ENCODE results near the gene BRPF1.
A peak's percentile ranks its signal among the peaks of the same experiment; 100 is the strongest.

The BRPF1 gene

DNA sequence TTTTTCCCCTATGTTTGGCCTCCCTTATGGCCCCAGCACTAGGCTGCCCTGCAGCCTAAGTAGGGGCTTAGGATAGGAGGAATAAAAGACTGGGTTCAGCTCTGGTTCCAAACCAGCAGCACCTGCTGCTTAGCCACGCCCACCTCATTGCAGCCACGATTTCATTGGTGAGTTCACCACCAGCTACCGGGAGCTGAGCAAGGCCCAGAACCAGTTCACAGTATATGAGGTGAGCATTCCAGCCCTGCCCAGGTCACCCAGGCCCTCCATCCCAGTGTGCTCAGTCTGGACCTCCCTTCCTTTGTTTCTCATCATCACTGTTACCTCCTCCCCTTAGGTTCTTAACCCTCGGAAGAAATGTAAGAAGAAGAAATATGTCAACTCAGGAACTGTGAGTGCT lies 16.4 kb upstream of the BRPF1 start:
- Histone ChIP-seq H3K4me3 (ENCODE audit: low read depth in 1 of 2, low read length in 1 of 2) (no peak overlapping the region), H3K27ac (peak overlapping the region; percentile 9), H3K4me1 (ENCODE audit: control insufficient read depth in 1 of 2, insufficient read depth in 1 of 2, low read depth in 1 of 2, low read length in 1 of 2) (peaks cover 18 to 22% of the 10 kb centered on the region in 2 experiments), H3K36me3 (no peaks in the 10 kb centered on the region), H3K9me3 (no peaks in the 10 kb centered on the region), H3K27me3 (no peaks in the 10 kb centered on the region)
- TF ChIP-seq, protein P1, sequence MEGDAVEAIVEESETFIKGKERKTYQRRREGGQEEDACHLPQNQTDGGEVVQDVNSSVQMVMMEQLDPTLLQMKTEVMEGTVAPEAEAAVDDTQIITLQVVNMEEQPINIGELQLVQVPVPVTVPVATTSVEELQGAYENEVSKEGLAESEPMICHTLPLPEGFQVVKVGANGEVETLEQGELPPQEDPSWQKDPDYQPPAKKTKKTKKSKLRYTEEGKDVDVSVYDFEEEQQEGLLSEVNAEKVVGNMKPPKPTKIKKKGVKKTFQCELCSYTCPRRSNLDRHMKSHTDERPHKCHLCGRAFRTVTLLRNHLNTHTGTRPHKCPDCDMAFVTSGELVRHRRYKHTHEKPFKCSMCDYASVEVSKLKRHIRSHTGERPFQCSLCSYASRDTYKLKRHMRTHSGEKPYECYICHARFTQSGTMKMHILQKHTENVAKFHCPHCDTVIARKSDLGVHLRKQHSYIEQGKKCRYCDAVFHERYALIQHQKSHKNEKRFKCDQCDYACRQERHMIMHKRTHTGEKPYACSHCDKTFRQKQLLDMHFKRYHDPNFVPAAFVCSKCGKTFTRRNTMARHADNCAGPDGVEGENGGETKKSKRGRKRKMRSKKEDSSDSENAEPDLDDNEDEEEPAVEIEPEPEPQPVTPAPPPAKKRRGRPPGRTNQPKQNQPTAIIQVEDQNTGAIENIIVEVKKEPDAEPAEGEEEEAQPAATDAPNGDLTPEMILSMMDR (IDR thresholded peaks at IDR 0.05) = no peak

DNA sequence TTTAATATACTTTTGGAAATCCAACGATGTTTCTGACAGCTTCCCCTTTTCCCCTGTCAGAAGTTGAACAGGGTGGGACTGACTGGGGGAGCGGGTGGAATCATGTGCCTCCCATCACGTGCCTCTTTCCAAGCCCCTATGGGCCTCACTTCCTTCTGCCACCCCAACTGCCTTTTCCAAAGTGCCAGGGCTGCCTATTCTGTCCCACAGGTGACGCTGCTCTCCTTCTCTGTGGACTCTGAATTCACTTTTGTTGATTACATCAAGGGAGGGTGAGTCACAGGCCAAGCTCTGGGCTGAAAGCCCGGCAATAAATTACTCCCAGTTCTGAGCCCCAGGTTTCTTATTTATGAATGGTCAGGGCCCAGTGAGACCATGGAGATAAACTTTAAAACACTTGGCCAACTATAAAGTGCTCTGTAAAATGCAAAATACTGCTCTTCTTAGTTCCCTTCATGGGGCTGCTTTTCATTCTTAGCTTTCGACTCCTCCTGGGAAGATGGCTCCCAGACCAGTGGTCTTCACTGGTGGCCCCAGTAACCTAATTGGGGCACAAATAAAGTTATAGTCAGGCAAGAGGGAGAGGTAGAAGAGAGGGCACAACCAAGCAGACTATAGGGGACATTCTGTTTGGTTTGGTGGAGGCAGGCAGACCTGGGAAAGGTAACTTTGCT lies 15.6 kb upstream of the BRPF1 start:
- no peak overlapping the region for H3K4me3 ChIP-seq (ENCODE audit: low read depth in 1 of 2, low read length in 1 of 2)

DNA sequence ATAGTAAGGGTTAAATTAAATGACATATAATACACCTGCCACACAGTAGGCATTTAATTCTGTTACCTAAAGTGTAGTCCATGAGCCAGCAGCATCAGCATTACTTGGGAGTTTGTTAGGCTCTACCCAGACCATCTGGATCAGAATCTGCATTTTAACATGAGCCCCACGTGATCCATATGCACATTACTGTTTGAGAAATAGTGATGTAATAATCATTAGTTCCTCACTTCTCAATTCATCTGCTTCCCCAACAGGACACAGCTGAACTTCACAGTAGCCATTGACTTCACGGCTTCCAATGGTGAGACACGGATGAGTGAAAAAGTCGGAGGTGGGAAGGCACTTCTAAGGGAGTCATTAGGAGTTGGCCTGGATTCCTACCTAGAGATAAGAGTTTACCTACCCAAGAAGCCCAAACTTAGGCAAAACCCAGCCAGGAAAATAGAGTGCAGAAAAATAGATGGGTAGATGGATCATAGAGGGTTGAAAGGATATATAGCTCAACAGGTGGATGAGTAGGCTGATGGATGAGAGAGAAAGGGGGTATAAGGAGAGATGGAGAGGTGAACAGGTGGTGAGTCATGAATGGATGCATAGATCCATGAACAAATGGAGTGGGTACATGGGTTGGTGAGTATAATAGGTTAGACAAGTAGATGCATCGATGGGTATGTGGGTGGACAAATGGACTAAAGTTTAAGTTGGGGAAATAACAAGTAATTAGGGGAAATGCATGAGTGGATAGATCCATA lies 14.6 kb upstream of the BRPF1 start:
- H3K4me1 ChIP-seq (ENCODE audit: control insufficient read depth in 1 of 2, insufficient read depth in 1 of 2, low read depth in 1 of 2, low read length in 1 of 2) = peaks cover 23 to 28% of the 10 kb centered on the region in 2 experiments
- no peaks in the 10 kb centered on the region for H3K36me3 ChIP-seq
- H3K9me3 ChIP-seq = no peaks in the 10 kb centered on the region
- H3K27ac ChIP-seq = no peak overlapping the region
- no peak overlapping the region for H3K4me3 ChIP-seq (ENCODE audit: low read depth in 1 of 2, low read length in 1 of 2)
- TF ChIP-seq, protein P1 (IDR thresholded peaks at IDR 0.05) = no peak
- no peaks in the 10 kb centered on the region for H3K27me3 ChIP-seq

More for the DNA sequence above, 15.6 kb upstream of the BRPF1 start:
- no peaks in the 10 kb centered on the region for H3K36me3 ChIP-seq
- no peaks in the 10 kb centered on the region for H3K9me3 ChIP-seq
- H3K27ac ChIP-seq = no peak overlapping the region
- H3K4me1 ChIP-seq (ENCODE audit: control insufficient read depth in 1 of 2, insufficient read depth in 1 of 2, low read depth in 1 of 2, low read length in 1 of 2) = peaks cover 18 to 22% of the 10 kb centered on the region in 2 experiments
- no peaks in the 10 kb centered on the region for H3K27me3 ChIP-seq
- TF ChIP-seq, protein P1 (IDR thresholded peaks at IDR 0.05) = no peak

DNA sequence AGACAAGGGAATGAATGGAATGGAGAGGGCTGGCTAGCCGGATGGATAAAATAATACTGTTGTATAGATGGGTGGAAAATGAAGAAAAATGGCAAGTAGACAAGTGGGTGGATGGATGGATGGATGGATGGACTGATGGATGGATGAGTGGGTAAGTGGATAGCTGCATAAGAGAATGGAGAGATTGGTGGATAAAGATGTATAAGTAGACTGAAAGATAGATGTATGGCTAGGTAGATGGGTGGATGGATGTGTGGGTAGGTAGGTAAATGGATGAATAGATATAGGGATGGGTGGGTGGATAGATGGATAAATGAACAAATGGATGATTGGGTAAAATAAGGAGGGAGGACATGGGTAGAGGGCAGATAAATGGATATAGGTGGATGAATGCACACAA lies 14.0 kb upstream of the BRPF1 start:
- Histone ChIP-seq H3K4me3 (ENCODE audit: low read depth in 1 of 2, low read length in 1 of 2) (no peak overlapping the region), H3K4me1 (ENCODE audit: control insufficient read depth in 1 of 2, insufficient read depth in 1 of 2, low read depth in 1 of 2, low read length in 1 of 2) (peaks cover 24 to 28% of the 10 kb centered on the region in 2 experiments), H3K9me3 (no peaks in the 10 kb centered on the region), H3K27ac (no peak overlapping the region), H3K27me3 (no peaks in the 10 kb centered on the region), H3K36me3 (no peaks in the 10 kb centered on the region)
- TF ChIP-seq, protein P1 (IDR thresholded peaks at IDR 0.05) = no peak

DNA sequence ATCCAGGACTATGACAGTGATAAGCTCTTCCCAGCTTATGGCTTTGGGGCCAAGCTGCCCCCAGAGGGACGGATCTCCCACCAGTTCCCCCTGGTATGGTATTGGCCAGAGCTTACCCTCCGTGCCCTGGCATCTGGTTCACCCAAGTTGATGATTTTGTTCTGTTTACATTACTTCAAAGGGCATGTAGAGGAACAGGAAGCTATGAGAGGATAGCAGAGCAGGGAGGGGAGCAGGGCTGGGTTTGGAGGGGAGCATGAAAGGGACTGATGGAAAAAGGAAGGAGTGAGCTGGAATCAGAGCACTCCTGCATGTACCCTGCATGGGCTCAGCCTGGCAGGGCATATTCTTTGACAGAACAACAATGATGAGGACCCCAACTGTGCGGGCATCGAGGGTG lies 13.4 kb upstream of the BRPF1 start:
- Histone ChIP-seq H3K4me3 (ENCODE audit: low read depth in 1 of 2, low read length in 1 of 2) (no peak overlapping the region), H3K27me3 (no peaks in the 10 kb centered on the region), H3K27ac (no peak overlapping the region), H3K9me3 (no peaks in the 10 kb centered on the region), H3K36me3 (no peaks in the 10 kb centered on the region), H3K4me1 (ENCODE audit: control insufficient read depth in 1 of 2, insufficient read depth in 1 of 2, low read depth in 1 of 2, low read length in 1 of 2) (peaks cover 24 to 28% of the 10 kb centered on the region in 2 experiments)
- TF ChIP-seq, protein P1 (IDR thresholded peaks at IDR 0.05) = no peak

Measured in neutrophil (primary cell).